KBM-7 (cell line): ENCODE measurements around the gene GDAP2.

Source experiments
- DNase-seq: peaks from one replicate; pipeline ENCODE4 v3.0.0-alpha.2; 2015
- in situ Hi-C: fragments of 300-500 bp; cut with MboI; formaldehyde crosslinking; loops from 2 replicates; pipeline ENCODE4 v1.14.3; 2020; ENCODE audit warnings: low sequenced_read_pairs, low pct_unique_long_range_greater_than_20kb, mixed read lengths

Gene GDAP2

DNA sequence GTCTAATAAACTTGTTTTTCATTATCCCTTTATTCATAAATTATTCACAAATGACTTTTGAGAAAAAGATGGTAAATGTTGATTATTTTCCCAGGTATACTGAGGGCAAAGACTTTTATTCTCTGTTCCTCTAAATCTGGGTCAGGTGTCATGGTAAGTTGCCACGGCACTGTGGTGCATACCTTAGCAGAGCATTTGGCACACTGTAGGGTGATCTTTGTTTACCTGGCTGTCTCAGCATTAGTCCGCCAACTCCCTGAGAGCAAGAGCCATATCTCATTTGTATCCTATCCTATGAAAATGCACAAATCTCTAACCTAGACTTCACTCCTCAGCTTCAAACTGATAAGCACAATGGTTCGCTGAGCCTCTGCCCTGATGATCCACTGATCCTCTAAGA, 24.9 kb downstream of the GDAP2 start:
- no peak for DNase-seq
- in situ Hi-C loops: no loop called here

DNA sequence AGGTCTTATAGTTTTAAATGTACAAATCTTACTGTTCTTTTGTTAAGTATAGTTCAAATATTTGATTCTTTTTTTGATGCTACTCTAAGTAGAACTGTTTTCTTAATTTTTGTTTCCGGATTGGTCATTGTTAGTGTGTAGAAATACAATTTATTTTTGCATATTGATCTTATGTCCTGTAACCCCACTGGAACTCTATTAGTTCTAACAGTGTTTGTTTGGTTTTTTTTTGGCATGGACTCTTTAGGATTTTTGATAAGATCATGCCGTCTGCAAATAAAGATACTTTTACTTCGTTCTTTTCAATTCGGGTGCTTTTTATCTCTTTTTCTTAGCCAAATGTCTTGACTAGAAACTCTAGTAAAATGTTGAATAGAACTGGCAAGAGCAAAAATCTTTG, 26.5 kb downstream of the GDAP2 start:
- DNase-seq: no peak
- in situ Hi-C loops: no loop called here

DNA sequence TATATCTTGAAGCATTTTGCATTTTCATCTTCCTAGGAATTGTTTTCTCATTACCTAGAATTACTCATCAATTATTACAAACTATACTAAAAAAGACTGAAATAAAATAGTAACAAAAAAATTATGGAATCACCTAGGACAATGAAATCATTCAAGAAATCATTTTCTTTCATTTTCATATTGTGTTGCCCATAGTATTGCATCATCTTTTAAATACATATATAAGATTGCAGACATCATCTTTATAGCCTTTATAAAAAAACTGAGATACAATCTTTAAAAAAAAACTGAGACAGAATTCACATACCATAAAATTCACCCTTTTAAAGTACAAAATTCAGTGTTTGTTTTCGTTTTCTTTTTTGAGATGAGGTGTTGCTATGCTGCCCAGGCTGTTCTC, 29.6 kb downstream of the GDAP2 start:
- in situ Hi-C loops: no loop called here
- DNase-seq: no peak

DNA sequence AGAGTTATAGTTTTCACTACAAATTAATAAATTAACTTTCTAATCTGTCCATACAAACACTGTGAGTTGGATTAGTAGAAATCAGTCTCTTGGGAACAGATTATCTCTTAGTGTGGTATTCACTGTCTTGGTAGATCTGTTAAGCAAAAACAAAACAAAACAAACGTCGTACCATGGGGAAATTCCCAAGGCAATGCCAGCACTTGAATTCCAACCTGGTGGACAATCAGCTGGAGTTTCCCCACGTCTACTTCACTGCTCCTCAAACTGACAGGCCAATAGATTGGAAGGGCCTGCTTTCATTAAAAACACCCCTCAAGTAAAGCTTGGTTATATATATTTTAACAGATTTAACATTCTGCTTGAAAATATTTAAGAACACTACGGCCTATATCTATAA, 31.9 kb downstream of the GDAP2 start:
- no peak for DNase-seq
- in situ Hi-C loops: no loop called here

DNA sequence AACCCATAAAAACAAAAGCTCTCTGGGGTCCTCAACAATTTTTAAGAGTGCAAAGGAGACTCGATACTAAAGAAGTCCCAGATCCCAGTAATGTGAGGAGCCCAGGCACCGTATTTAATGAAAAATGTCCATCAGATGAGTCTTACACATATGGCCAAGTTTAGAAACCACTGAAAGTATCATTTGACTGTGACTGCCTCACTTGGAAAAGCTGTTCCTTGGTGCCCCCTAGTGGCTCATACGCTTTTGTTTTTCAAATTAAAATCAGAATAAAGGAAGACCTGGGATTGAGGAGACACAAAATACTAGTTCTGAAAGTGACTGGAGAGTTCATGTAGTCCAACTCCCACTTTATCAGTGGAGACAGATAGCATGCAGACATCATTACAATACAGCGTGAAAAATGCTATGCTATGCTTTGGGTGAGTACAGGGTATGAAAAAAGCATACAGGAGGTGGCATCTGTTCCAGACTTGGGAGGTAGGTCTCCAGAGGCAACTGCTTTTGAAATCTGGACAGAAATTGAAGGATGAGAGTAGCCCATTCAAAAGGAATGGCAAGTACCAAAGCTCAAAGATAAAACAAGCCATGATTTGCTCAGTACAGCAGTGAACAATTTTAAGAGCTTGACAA, 33.8 kb downstream of the GDAP2 start:
- in situ Hi-C loops: no loop called here

DNA sequence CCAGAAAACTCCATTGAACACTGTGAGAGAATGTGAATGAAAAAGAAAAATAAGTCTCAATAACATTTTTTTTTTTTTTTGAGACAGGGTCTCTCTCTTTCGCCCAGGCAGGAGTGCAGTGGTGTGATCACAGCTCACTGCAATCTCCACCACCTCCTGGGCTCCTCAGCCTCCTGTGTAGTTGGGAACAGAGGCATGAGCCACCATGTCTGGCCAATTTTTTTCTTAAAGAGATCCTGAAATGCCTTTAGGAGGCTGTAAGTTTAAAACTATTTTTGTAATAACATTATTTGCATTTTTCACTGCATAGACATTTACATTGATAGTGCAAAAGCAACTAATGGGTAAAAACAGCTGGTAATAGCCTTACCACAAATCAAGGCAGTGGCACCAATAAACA, 35.3 kb downstream of the GDAP2 start:
- in situ Hi-C loops: no loop called here

More for the DNA sequence above, 33.8 kb downstream of the GDAP2 start:
- DNase-seq: peak; percentile 68

DNA sequence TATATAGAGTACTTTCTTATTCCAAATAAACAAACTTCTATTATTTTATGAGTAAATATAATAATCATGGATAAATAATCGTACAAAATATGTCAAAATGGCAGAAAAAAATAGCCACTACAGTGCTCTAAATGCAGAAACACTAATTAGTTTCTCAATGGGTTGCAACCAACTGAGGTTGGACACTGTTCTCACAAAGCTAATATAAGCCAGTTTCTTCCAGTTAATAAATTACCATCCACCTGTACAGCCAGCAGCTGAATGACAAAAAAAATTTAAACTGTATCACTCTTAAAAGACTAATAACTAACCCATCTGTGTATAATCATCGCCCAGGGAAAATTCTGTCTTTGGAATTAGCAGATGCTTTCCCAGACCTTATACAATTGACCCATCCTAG, 36.9 kb downstream of the GDAP2 start:
- DNase-seq: no peak
- in situ Hi-C loops: no loop called here

More for the DNA sequence above, 35.3 kb downstream of the GDAP2 start:
- DNase-seq: no peak

DNA sequence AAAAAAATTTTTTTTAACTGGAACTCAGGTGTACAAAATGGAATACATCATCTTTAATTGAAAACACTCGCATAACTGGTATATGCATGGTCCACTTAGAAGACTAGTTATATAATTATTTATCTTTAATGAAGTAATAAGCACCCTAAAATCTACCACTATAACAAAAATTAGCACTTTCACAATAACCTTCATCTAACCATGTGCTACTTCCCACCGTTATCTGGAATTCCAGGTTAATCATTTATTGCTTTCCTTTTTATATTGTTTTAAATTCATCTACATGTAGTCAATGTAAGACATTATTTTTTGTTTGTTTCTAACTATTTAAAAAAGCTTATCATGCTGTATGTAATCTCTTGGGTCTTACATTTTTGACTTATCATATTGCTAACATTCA, 39.0 kb downstream of the GDAP2 start:
- in situ Hi-C loops: no loop called here
- no peak for DNase-seq

DNA sequence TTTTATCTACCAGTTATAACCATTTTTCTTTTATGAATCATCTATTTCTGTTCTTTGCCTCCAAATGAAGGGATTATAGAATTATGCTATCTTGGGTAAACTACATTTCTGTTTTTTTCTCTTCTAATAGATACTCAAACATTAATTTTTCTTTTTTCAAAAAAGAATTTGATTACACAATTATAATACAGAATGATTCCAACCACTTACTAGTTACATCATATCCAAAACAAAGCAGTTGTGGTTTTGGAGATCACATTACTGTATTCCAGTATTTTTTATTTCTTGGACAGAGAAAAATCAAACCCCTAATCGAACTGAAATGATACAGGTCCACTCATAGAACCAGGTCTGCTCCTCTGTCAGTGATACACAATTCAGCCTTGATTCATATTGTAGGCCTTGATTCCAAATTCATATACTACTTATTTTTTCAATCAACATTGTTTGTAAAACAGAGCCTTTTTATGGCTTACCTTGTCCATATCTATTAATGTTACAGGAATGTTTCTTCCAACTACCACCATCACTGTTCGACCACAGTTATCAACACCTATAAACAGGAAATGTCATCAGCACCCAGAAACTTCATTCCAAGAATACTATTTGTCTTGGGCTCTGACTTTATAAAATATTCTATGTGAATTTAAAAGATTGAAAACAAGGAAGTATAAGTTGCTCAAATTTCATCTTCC, 43.2 kb downstream of the GDAP2 start:
- DNase-seq: no peak
- in situ Hi-C loops: no loop called here

DNA sequence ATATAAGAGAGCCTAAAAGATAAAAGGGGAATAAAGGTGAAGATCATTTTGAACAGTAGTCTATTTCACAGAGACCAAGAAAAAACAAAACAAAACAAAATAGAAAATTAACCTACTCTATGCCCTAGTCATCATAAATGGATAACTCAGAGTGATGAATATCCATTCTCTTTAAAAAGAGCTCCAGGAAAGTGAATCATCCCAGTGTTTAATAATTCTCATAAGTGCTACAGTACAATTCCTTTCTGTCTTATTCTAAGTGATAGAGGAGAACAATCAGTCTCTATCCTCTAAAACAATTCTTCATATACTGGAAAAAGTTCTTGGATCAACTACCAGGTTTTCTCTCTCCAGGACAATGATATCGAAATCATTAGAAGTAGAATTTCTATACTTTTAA, 45.8 kb downstream of the GDAP2 start:
- DNase-seq: no peak
- in situ Hi-C loops: no loop called here

DNA sequence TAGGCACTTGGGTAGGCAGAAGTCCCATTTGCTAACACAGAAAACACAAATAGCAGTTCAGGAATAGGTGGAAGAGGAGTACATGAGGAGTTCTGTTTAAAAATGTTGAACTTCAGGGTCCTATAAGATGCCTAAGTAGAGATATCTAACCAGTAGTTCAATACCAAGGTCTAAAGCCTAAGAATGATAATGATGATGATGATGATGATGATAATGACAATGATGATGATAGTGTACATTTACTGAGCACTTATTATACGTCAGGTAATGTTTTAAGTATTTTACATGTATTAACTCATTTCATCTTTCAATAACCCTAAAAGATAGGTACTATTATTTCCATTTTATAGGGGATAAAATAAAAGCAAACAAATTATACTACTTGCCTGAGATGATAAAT, 50.1 kb downstream of the GDAP2 start:
- in situ Hi-C loops: no loop called here
- DNase-seq: no peak

DNA sequence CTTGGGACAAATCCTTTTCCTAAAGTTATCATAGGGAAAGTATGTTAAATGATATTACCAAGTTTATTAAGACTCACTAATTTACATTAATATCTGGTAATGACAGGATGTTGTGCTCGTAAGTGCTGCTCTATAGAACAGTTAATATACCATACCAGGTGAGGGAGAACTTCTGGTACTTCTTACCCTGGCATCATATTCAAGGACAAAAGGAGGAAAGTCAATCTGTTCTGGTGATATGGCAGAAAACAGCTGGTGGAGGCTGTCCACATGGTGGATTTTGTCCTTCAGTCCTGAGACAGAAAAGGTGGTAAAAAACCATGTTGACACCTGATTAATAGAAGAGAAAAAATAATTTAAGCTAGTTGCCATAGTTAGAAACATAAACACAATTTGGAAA, 51.6 kb downstream of the GDAP2 start:
- in situ Hi-C loops: no loop called here
- DNase-seq: no peak

DNA sequence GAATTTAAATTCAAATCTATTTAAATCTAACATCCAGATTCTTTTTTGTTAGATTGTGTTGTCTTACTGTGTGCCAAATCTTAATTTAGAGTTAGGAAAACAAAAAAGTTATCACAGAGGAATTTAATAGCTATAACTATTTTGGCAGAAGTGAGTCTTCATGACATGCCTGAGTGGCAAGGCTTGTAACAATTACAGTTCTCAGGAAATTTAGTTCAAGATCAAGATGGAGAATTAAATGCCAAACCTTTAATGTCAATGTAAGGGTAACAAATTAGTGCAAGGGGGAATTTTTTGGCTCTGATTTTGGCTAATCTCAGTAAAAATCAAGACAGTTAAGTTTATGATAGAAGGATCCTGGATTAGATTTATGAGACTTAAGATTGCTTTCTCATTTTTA, 58.4 kb downstream of the GDAP2 start:
- DNase-seq: no peak
- in situ Hi-C loops: no loop called here

DNA sequence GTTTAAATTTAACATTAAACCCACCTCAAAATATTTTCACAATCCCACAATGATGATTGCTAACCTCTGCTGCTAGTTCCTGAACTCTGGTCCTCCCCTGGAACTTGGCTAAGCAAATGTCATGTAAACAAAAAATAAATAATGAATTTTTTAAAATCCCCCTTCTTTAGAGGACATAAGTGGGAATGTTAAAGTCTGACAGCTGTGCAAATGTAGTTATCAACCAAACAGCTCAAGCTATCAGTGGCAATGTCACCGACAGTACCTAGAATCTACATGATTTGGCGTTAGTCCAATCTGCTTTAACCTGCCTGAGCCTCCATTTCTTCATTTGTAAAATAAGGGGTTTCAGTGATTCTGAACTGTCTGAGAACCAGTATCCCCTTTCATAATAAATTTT, 67.7 kb downstream of the GDAP2 start:
- DNase-seq: no peak
- in situ Hi-C loops: no loop called here

DNA sequence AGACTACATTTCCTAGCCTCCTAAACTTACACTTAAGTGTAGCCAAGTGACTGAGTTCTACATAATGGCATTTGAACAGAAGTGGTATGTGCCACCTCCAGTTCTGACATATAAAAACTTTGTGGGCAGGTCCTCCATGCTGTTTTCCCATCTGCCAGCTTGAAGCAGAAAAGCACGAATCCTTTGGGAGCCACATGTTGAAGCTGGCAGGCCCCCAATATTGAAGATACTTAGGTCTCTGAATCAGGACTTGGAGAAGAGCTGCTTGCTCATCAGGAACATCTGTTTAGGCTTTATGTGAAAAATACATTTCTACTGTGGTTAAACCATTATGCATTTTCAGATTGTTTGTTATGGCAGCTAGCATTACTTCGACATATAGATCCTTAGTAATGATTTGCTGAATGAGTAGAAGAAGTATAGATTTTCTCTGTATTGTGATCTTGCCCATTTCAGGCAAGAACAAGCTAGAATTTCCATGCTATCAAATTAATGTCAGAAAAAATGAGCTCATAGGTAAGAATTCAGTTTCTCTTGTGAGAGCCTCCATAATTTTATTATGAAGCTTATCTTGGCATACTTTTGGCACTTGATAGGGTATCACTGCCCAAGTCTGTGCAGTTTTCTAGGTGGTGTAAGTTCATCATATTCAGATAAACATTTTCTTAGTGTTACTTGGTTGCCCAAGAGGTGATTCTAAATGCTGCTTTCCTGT, 68.4 kb downstream of the GDAP2 start:
- DNase-seq: no peak
- in situ Hi-C loops: no loop called here

DNA sequence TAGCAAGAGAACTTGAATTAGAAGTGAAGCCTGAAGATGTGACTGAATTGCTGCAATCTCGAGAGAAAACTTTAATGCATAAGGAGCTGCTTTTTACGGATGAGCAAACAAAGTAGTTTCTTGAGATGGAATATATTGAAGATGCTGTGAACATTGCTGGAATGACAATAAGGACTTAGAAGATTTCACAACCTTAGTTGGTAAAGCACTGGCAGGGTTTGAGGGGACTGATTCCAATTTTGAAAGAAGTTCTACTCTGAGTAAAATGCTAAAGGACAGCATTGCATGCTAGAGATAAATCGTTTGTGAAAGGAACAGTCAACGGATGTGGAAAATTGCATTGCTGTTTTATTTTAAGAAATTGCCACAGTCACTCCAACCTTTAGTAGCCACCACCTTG, 69.5 kb downstream of the GDAP2 start:
- DNase-seq: no peak
- in situ Hi-C loops: no loop called here

DNA sequence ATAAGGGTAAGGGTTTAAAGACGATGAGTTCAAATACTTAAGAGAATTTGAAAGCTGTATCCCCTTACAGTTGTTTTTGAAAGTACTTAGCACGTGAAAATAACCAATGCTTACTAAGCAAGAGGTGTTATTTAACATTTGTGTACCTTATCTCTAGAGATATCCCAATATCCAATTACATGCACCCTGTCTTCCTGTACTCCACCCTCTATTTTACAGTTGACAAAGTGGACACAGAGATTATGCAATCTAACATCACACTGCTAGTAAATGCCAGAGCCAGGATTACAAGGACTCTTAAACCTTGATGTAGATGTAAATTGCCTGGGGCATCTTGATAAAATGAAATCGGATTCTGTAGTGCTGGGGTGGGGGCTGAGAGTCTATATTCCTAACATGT, 72.0 kb downstream of the GDAP2 start:
- no peak for DNase-seq
- in situ Hi-C loops: no loop called here

DNA sequence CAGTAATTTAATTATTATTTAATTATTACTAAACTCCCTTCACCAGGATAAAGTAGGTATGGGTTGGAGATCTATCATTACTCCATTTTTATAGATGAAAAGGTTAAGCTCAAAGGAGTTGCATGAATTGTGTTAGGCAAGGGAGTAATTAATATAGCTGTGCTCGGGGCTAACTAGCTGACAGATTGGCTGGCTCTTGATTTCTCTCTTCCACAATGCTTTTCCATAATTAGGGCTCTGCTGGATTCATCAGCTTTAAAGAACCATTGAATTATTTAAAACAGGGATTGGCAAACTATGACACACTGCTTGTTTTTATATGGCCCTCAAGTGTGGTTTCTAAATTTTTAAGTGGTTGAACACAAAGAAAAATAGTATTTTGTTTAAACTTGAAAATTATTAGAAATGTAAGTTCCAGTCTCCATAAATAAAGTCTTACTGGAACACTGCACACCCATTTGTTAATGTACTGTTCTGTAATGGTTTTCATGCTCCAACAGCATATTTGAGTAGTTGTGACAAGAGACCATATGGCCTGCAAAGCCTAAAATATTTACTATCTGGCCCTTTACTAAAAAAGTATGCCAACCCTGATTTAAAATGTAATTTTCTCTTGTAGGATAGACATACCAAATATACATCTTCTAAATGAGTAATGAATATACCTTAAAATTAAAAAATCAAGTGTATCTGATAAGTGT, 76.4 kb downstream of the GDAP2 start:
- no peak for DNase-seq

DNA sequence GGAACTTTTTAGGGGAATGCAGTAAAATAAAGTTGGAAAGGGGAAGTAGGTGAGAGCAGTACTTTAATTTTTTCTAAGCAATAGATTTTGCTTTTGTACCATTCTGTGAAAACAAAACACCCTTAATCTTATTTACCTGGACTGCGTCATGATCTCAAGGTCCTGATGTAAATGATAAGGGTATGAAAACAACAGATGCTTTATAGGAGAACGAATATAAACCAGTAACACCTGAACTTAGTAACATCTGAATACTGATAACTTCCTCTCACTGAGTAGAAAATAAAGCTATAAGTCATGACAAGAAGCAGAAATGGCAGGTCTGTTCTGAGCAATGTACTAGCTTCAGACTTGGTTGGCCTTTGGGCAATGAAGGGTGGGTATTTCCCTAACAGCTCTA, 77.7 kb downstream of the GDAP2 start:
- DNase-seq: no peak
- in situ Hi-C loops: no loop called here

More for the DNA sequence above, 76.4 kb downstream of the GDAP2 start:
- in situ Hi-C loops: no loop called here
